K562 (cell line): Measurements from ENCODE around the gene CCNDBP1. TPM values are rescaled to one million over a fixed set of nuclear protein-coding genes. Genes with fewer than 3 reads are reported as not detected.

Experiments
- ATAC-seq: fragments of 200-7000 bp; cut with Tn5 transposase; 3 replicates; pipeline ENCODE4 v1.9.1; 2020; ENCODE audit warnings: moderate library complexity
- BruUV-seq: library from RNA; stranded (reverse); fragments of 400-500 nt; replicated peaks from 2 replicates; lab custom pipeline; 2021; lab: Mats Ljungman, UMichigan
- CTCF ChIA-PET: fragments of 300-600 bp; formaldehyde crosslinking; extraction: SDS; loops from one replicate; lab custom pipeline; 2021; ENCODE audit warnings: low intra/inter-chr PET ratio; lab: Yijun Ruan, JAX
- POLR2A ChIA-PET: fragments of 300-600, 350-650 bp; sonication (Branson Sonifier 250); formaldehyde crosslinking; extraction: SDS; loops from one replicate; lab custom pipeline; 2021; ENCODE audit warnings: antibody characterized with exemption, inconsistent platforms; lab: Yijun Ruan, JAX
- DNase-seq, 4 experiments: peaks; one replicate each; pipeline versions ENCODE4 v3.0.0 to v3.0.0-alpha.2; 2011 to 2018; ENCODE audit warnings: low spot score in 3 of 4, mixed read lengths in 3 of 4; ENCODE audit errors: extremely low read depth in 1 of 4
- FAIRE-seq: peaks from 2 replicates; lab custom pipeline; 2011; peaks lifted over from hg19 to GRCh38; lab: Jason Lieb, UNC
- H2AFZ ChIP-seq: 2 replicates; pipeline ENCODE4 v1.6.0; 2011; ENCODE audit warnings: low read depth, low read length, control low read depth, inconsistent platforms
- H3K27ac ChIP-seq: fragments of 200-600 bp; 3 replicates; pipeline ENCODE4 v1.8.0; 2011; ENCODE audit warnings: low read depth, mild to moderate bottlenecking, control low read depth, inconsistent platforms, low read length, moderate library complexity, mixed read lengths; ENCODE audit errors: extremely low read depth
- H3K27me3 ChIP-seq, 2 experiments: fragments of 300-600 bp in 1 of 2; 2 replicates in 1 of 2; 3 replicates in 1 of 2; pipeline versions ENCODE4 v1.6.0 to v1.8.0; 2011; ENCODE audit warnings: inconsistent platforms in 2 of 2, low read length in 2 of 2, mild to moderate bottlenecking in 1 of 2, mixed read lengths in 1 of 2, moderate library complexity in 1 of 2; ENCODE audit not compliant: control insufficient read depth in 2 of 2, insufficient read depth in 2 of 2
- H3K36me3 ChIP-seq: fragments of 300-600 bp; 3 replicates; pipeline ENCODE4 v1.8.0; 2011; ENCODE audit warnings: mild to moderate bottlenecking, low read length, inconsistent platforms; ENCODE audit not compliant: control insufficient read depth, insufficient read depth
- H3K4me1 ChIP-seq, 2 experiments: fragments of 200-600 bp in 1 of 2; replicated peaks in 1 of 2; 2 replicates in 1 of 2; 3 replicates in 1 of 2; pipeline versions ENCODE4 v1.5.1 to v1.8.0; 2011; ENCODE audit warnings: inconsistent platforms in 2 of 2, low read length in 2 of 2, mild to moderate bottlenecking in 1 of 2, mixed read lengths in 1 of 2, moderate library complexity in 1 of 2; ENCODE audit not compliant: control insufficient read depth in 2 of 2, insufficient read depth in 2 of 2
- H3K4me2 ChIP-seq: 2 replicates; pipeline ENCODE4 v1.6.1; 2011; ENCODE audit warnings: low read length, control low read depth, inconsistent platforms, mixed read lengths; ENCODE audit not compliant: insufficient read depth
- H3K4me3 ChIP-seq: fragments of 200-600 bp; sonication (generic), shearing (Covaris generic); 2 replicates; pipeline ENCODE4 v1.5.1; 2016; ENCODE audit warnings: control low read depth, inconsistent platforms
- H3K79me2 ChIP-seq: fragments of 200-600 bp; 3 replicates; pipeline ENCODE4 v1.8.0; 2011; ENCODE audit warnings: low read length, inconsistent platforms; ENCODE audit not compliant: control insufficient read depth, insufficient read depth
- H3K9ac ChIP-seq, 2 experiments: 2 replicates each; pipeline versions ENCODE4 v1.6.0 to v1.6.1; 2011; ENCODE audit warnings: low read depth in 2 of 2, low read length in 2 of 2, control low read depth in 1 of 2, inconsistent platforms in 1 of 2, mild to moderate bottlenecking in 1 of 2, mixed read lengths in 1 of 2; ENCODE audit not compliant: insufficient read depth in 1 of 2
- H3K9me1 ChIP-seq: one replicate; pipeline ENCODE4 v1.6.0; 2011; ENCODE audit warnings: inconsistent platforms, mild to moderate bottlenecking, low read length, moderate library complexity; ENCODE audit not compliant: control insufficient read depth, insufficient read depth
- H3K9me3 ChIP-seq: replicated peaks from 2 replicates; pipeline ENCODE4 v1.5.1; 2011; ENCODE audit warnings: low read depth, low read length, inconsistent platforms; ENCODE audit not compliant: control insufficient read depth, insufficient read depth
- H4K20me1 ChIP-seq: replicated peaks from 2 replicates; pipeline ENCODE4 v1.6.1; 2011; ENCODE audit warnings: low read length, inconsistent platforms, mixed read lengths; ENCODE audit not compliant: control insufficient read depth, insufficient read depth
- CCAR2 ChIP-seq: fragments of 200-400 bp; formaldehyde crosslinking; IDR thresholded peaks from 2 replicates; pipeline ENCODE4 v1.6.1; 2017; ENCODE audit warnings: mild to moderate bottlenecking, low read depth, low read length
- KHSRP ChIP-seq: fragments of 450-650 bp; IDR thresholded peaks from 2 replicates; pipeline ENCODE4 v1.6.1; 2017
- MBD1 ChIP-seq: fragments of 250-450 bp; sonication (Bioruptor Pico); IDR thresholded peaks from 2 replicates; pipeline ENCODE4 v1.8.0; 2022; ENCODE audit warnings: inconsistent platforms
- MLLT1 ChIP-seq, 2 experiments: fragments of 450-650 bp; IDR thresholded peaks; 2 replicates each; pipeline ENCODE4 v1.6.1; 2016
- MLX ChIP-seq, 2 experiments: fragments of 450-650 bp in 1 of 2; sonication (generic) in 1 of 2; formaldehyde crosslinking; conservative IDR thresholded peaks; 2 replicates each; pipeline versions ENCODE4 v1.4.0 to v1.8.1; 2020 to 2022; ENCODE audit warnings: mild to moderate bottlenecking in 1 of 2, missing genetic modification reagents in 1 of 2
- RAD21 ChIP-seq, 2 experiments: fragments of 250-450 bp in 1 of 2; fragments of 450-650 bp in 1 of 2; sonication (Bioruptor Pico) in 1 of 2; formaldehyde crosslinking in 1 of 2; IDR thresholded peaks in 1 of 2; conservative IDR thresholded peaks in 1 of 2; 2 replicates each; pipeline versions ENCODE4 v1.4.0 to v1.8.0; 2020 to 2022; ENCODE audit warnings: mild to moderate bottlenecking in 2 of 2, moderate library complexity in 1 of 2
- SAFB2 ChIP-seq: fragments of 200-400 bp; formaldehyde crosslinking; IDR thresholded peaks from 2 replicates; pipeline ENCODE4 v1.6.1; 2018; ENCODE audit warnings: borderline replicate concordance, low read length, low read depth, moderate library complexity; ENCODE audit not compliant: severe bottlenecking
- THAP12 ChIP-seq: fragments of 250-450 bp; sonication (Bioruptor Pico); IDR thresholded peaks from 2 replicates; pipeline ENCODE4 v1.9.0; 2021; ENCODE audit warnings: mild to moderate bottlenecking, inconsistent platforms
- ZNF512 ChIP-seq: IDR thresholded peaks from 2 replicates; pipeline ENCODE4 v1.6.1; 2016; ENCODE audit warnings: missing genetic modification characterization, missing compliant biosample characterization
- WGBS: fragments of 100-300 bp; shearing (Covaris generic); methylation state at CpG from one replicate; pipeline ENCODE4 v1.1.6; 2016; ENCODE audit warnings: low coverage, mixed read lengths; ENCODE audit not compliant: insufficient coverage; ENCODE audit errors: missing lambda C conversion rate; 5-methylcytosine and 5-hydroxymethylcytosine counted together
- in situ Hi-C: fragments of 300-500 bp; cut with MboI; formaldehyde crosslinking; loops from 4 replicates; pipeline ENCODE4 v1.15.0; 2018; ENCODE audit warnings: inconsistent platforms, mixed read lengths
- intact Hi-C: fragments of 100-400 bp; cut with micrococcal nuclease; formaldehyde crosslinking; loops from 2 replicates; pipeline ENCODE4 v1.14.2; 2022
- polyA plus RNA-seq, 8 experiments: library from polyadenylated mRNA; depleted of rRNA in 4 of 8; stranded (reverse) in 5 of 8; unstranded in 3 of 8; fragments of >200 nt; fragmentation: Nextera tagmentation in 2 of 8; fragmentation: Illumina TruSeq in 1 of 8; extraction: Ambion mirVana in 2 of 8; extraction: Trizol in 1 of 8; gene quantifications; 2 replicates each; pipeline versions ENCODE4 v1.2.1 to v1.2.3, GENCODE V29; 2011 to 2014; ENCODE audit warnings: inconsistent platforms in 1 of 8, missing spikeins in 1 of 8
- total RNA-seq, 7 experiments: library from RNA; depleted of rRNA in 6 of 7; stranded (reverse); fragments of >200 nt in 6 of 7; fragmentation: Illumina TruSeq in 2 of 7; extraction: Trizol in 2 of 7; gene quantifications; 2 replicates each; pipeline versions ENCODE4 v1.2.1 to v1.2.3, GENCODE V29; 2011 to 2021; ENCODE audit warnings: low replicate concordance in 1 of 7

Gene CCNDBP1
- total and polyA plus RNA-seq, 9 of the 15 experiments (the other 6 are each of a cell fraction or from before 2014, with no cell fraction given), result 37.0 to 111 (median 55.5) TPM

- peak; percentile 54 to 59 for TF ChIP-seq RAD21 (CRISPR knock-in tag; conservative IDR thresholded peaks at IDR 0.05 in 1 of 2, IDR thresholded peaks at IDR 0.05 in 1 of 2)
These were observed 2.4 kb downstream of the CCNDBP1 start (continued) for GRCh38 chr15:43187544-43188155.

GRCh38 chr15:43189296-43189695 lies 4.1 kb downstream of the CCNDBP1 start:
- H3K9me1 ChIP-seq, result no peaks in the 10 kb centered on the region
- WGBS, result 48% methylated on average over 2 of the region's 2 CpGs
- ChIA-PET CTCF (interaction anchor here (0.6 kb wide), 1 partner anchor 97 kb away, joined by 3 read pairs; no protein-coding TSS in a partner anchor), POLR2A (no interaction called here)
- H4K20me1 ChIP-seq, result no peaks in the 10 kb centered on the region
- no peak overlapping the region for H2AFZ ChIP-seq
- FAIRE-seq (no peak), DNase-seq (no peak), ATAC-seq (no peak)
- H3K9ac ChIP-seq, result no peak overlapping the region
- peaks cover 7 to 11% of the 10 kb centered on the region in 2 experiments for H3K4me1 ChIP-seq
- H3K27me3 ChIP-seq, result no peaks in the 10 kb centered on the region
- peaks cover 59% of the 10 kb centered on the region for H3K36me3 ChIP-seq
- H3K4me2 ChIP-seq, result no peak overlapping the region
- no peaks in the 10 kb centered on the region for H3K9me3 ChIP-seq
- BruUV-seq, result no TSS peak
- no peak overlapping the region for H3K4me3 ChIP-seq
- TF ChIP-seq CCAR2 (no peak), MBD1 (no peak), THAP12 (no peak), MLLT1 (IDR thresholded peaks at IDR 0.05) (no peak), SAFB2 (no peak), MLX (CRISPR knock-in tag; conservative IDR thresholded peaks at IDR 0.05) (no peak), ZNF512 (tag) (no peak), KHSRP (no peak)
- H3K27ac ChIP-seq, result no peak overlapping the region
- intact Hi-C loops (loop anchor here (5.0 to 10.0 kb wide), 2 partner anchors 84 to 487 kb away; partner anchors contain the start of gene UBR1), in situ Hi-C loops (no loop called here)
- peaks cover 18% of the 10 kb centered on the region for H3K79me2 ChIP-seq
